SK-N-SH treated with all-trans-retinoic acid at 6 μM for 48 hours (cell line): ENCODE results near the gene CELA1.
"Not testable (repeated sequence)": the region's sequence is repeated elsewhere in the genome, so short reads cannot be mapped to it uniquely, and the experiment has no call there.

Experiments used
- ESRRG ChIP-seq: fragments of 250-450 bp; sonication (Bioruptor Pico); IDR thresholded peaks from 2 replicates; pipeline ENCODE4 v1.6.1; 2021; ENCODE audit warnings: mild to moderate bottlenecking
- ZFP30 ChIP-seq: fragments of 450-650 bp; formaldehyde crosslinking; IDR thresholded peaks from 2 replicates; pipeline ENCODE4 v1.5.0; 2022; ENCODE audit warnings: mild to moderate bottlenecking, moderate library complexity
- TF ChIP-seq, protein P1 (sequence below): fragments of 250-450 bp; sonication (Bioruptor Pico); IDR thresholded peaks from 2 replicates; pipeline ENCODE4 v1.8.0; 2020; ENCODE audit warnings: mild to moderate bottlenecking, moderate library complexity, borderline replicate concordance

DNA sequence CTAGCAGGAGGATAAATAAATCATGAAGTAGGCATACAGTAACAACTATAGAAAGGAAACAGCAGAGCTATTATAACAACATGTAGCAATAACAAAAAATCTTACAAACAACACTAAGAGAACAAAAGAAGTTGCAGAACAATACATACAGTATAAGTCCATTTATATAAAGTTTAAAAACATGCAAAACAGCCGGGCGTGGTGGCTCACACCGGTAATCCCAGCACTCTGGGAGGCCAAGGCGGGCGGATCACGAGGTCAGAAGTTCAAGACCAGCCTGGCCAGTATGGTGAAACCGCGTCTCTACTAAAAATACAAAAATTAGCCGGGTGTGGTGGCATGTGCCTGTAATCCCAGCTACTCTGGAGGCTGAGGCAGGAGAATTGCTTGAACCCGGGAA lies 52.4 kb downstream of the CELA1 start:
- not testable (repeated sequence) for TF ChIP-seq ZFP30, ESRRG (CRISPR knock-in tag)
- TF ChIP-seq, protein P1, sequence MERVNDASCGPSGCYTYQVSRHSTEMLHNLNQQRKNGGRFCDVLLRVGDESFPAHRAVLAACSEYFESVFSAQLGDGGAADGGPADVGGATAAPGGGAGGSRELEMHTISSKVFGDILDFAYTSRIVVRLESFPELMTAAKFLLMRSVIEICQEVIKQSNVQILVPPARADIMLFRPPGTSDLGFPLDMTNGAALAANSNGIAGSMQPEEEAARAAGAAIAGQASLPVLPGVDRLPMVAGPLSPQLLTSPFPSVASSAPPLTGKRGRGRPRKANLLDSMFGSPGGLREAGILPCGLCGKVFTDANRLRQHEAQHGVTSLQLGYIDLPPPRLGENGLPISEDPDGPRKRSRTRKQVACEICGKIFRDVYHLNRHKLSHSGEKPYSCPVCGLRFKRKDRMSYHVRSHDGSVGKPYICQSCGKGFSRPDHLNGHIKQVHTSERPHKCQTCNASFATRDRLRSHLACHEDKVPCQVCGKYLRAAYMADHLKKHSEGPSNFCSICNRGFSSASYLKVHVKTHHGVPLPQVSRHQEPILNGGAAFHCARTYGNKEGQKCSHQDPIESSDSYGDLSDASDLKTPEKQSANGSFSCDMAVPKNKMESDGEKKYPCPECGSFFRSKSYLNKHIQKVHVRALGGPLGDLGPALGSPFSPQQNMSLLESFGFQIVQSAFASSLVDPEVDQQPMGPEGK (CRISPR knock-in tag): not testable (repeated sequence)
